Left renal pelvis (tissue), 4 donors: ENCODE measurements around the gene SPATA24. TPM values are rescaled to one million over a fixed set of nuclear protein-coding genes. Genes with fewer than 3 reads are reported as not detected.
"Not testable (repeated sequence)": the region's sequence is repeated elsewhere in the genome, so short reads cannot be mapped to it uniquely, and the experiment has no call there.

Experiments used
- DNase-seq, 4 donors: peaks; one replicate each; pipeline ENCODE4 v3.0.0-alpha.2; 2013; ENCODE audit warnings: low read depth in 4 of 4, low spot score in 3 of 4
- polyA plus RNA-seq, 4 donors: library from polyadenylated mRNA; unstranded; fragments of 120-200 nt; gene quantifications; one replicate each; pipeline ENCODE4 v1.2.1, GENCODE V29; 2013; ENCODE audit not compliant: insufficient read length in 4 of 4

SPATA24 gene, protein sequence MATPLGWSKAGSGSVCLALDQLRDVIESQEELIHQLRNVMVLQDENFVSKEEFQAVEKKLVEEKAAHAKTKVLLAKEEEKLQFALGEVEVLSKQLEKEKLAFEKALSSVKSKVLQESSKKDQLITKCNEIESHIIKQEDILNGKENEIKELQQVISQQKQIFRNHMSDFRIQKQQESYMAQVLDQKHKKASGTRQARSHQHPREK
- polyA plus RNA-seq, result 10 to 100 TPM in 2 of 4 donors, 1 to 10 TPM in 2; 2.7 to 14.4 (median 11.6) TPM

DNA sequence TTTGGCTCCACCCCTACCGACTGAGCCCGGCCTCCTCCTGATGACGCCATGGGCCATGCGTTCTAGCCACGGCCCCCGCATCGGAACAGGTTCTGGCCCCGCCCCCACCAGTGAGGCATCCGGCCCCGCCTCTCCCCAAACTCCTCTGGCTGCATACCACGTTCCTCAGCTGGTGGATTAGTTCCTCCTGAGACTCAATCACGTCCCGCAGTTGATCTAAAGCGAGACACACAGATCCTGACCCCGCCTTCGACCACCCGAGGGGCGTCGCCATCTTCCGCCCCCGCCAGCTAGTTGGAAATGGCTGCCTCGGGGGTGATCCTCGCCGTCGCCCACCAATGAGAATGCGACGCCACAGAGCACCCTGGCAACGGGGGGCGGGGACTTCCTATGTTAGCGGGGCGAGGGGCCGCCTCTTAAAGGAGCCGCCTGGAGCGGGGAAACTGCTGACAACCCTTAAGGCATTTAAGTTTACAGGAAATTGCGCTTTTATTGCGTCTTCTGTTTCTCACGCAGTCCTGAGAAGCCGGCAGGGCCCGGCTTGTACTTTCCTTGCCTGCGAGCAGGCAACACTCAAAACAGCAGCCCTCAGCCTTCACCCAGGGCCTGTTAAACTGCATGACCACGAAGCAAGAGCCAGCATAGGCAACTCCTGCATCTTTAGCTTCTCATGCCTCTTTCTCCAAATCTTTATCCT is at the start of gene SPATA24:
Gene SPATA24, minus strand, starts transcription at position 303 of the 697 bp plus-strand sequence. Its CDS starts 29 bp downstream, at position 274.
- peak; percentile 89 to 96 (median 95) for DNase-seq

DNA sequence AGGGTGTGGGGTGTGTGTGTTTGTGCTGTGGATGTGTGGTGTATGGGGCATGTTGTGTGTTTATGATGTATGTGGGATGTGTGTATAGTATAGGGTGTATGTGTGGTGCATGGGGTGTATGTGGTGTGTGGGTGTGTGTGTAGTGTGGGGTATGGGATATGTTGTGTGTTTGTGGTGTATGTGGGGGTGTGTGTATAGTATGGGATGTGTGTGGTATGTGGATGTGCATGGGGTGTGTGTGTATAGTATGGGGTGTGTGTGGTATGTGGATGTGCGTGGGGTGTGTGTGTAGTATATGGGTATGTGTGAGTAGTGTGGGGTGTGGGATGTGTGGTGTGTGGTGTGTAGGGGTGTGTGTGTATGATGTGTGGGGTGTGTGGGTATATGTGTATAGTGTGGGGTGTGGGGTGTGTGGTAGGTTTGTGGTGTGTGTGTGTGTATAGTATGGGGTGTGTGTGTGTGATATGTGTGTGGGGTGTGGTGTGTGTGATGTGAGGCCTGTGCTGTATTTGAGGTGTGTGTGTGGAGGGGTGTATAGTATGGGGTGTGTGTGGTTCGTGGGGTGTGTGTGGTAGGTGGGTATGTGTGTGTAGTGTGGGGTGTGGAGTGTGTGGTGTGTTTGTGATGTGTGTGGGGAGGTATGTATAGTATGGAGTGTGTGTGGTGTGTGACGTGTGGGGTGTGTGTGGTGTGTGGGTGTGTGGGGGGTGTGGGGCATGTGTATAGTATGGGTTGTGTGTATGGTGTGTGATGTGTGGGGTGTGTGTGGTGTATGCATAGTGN is 48.2 kb upstream of the SPATA24 start:
- no peak for DNase-seq

DNA sequence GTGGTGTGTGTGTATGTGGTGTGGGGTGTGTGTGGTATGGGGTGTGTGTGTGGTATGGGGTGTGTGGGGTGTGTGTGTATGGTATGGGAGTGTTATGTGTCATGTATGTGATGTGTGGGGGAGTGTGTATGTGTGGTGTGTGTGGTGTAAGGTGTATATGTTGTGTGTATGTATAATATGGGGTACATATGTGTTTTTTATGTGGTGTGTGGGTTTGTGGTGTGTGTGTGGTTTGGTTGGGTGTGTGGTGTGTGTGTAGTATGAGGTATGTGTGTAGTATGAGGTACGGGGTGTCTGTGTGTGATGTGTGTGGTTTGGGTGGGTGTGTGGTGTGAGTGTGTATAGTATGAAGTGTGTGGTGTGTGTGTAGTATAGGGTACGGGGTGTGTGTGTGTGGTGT is 47.3 kb upstream of the SPATA24 start:
- DNase-seq, result no peak

DNA sequence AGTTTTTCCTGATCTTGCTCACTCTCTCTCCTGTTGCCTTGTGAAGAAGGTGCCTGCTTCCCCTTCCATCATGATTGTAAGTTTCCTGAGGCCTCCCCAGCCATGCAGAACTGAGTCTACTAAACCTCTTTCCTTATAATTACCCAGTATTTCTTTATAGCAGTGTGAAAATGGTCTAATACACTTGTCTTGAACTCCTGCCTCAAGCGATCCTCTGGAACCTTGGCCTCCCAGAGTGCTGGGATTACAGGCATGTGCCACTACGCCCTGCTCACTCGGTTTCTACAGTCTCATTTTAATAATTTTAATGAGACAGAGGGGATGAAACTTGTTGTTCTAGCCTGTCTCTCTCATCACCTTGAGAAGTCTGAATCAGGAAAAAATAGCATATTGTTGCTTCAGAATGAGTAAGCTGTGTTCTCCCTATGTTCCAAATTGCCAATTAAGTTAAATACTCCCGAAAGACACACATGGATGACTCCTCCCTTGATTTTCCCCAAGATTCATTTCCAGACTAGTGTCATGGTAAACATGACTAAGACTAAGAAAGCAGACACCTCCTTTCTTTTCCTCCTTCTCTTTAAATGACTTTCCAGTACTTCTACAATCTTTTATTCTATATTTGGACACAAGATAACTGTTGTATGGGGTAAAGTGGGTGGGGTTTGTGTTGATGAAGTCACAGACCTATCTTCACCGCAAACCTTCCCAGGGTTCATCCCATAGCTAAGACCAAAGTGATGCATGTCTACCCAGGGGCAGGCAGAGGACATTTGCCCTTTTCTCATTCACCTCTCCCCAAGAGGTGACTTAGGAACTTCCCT is 43.3 kb upstream of the SPATA24 start:
- DNase-seq, result no peak

DNA sequence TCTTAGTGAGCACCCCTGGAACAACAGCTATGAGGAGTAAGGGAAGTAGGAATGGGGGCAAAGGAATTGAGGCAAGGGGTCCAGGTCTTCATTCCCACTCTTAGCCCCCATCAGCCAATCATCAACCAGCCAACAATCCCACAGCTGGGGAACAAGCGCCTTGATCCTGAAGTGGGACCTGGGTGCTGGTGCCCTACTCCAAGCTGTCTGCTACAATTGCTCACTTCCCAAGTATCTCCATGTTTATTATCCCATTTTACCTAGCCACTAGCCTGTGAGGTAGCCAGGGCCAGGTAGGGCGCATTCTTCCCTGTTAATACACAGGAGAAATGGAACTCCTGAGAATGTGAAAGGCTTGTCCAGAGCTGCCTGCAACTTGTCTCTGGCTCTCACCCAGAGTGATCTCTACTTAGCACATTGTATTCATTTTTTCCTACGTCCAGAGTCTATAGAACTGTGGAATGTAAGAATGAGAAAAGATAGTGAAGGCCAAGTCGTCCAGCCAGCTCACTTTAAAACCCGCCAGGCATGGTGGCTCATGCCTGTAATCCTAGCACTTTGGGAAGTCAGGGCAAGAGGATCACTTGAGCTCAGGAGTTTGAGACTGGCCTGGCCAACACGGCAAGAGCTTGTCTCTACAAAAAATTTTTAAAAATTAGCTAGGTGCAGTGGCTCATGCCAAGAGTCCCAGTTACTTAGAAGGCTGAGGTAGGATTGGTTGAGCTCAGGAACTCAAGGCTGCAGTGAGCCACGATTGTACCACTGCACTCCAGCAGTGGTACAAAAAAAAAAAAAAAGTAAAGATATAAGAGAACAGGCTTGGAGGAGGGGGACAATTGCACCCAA is 41.7 kb upstream of the SPATA24 start:
- DNase-seq, result no peak

DNA sequence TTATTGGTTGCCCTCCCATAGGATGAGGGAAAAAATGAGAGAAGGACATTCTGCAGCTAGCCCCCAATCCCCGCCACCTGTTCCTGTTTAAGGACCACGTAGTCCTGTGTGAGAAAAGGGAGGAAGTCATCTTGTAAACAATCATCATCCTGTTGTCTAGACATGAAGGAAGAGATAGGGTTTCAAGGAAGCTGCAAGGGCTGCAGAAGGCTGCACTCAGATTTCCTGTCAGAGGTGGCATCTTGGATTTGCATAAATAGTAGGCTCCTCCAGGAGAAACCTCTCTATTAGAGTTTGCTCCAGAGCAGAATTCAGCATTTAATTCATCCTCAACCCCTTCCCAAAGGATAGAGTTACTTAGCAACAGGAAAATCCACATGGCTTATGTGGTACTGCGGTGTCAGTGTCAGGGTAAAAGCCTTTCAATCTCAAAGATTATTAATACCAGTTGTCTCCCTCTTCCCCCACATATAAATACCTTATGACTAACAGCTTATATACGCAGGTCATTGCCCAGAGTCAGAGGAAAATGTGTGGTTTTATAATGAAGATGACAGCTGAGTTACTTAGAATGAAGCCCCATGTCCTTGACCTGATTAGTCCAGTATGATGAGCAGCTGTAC is 40.1 kb upstream of the SPATA24 start:
- no peak for DNase-seq

DNA sequence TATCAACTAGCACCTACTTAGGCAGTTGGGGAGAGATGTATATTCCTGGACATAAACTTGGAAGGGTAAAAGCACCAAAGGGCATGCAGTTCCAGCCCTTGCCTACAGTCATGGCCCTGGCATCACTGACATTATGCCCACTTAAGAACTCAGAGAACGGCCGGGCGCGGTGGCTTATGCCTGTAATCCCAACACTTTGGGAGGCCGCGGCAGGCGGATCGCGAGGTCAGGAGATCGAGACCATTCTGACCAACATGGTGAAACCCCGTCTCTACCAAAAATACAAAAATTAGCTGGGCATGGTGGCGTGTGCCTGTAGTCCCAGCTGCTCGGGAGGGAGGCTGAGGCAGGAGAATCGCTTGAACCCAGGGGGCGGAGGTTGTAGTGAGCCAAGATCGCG is 36.5 kb upstream of the SPATA24 start:
- not testable (repeated sequence) for DNase-seq

DNA sequence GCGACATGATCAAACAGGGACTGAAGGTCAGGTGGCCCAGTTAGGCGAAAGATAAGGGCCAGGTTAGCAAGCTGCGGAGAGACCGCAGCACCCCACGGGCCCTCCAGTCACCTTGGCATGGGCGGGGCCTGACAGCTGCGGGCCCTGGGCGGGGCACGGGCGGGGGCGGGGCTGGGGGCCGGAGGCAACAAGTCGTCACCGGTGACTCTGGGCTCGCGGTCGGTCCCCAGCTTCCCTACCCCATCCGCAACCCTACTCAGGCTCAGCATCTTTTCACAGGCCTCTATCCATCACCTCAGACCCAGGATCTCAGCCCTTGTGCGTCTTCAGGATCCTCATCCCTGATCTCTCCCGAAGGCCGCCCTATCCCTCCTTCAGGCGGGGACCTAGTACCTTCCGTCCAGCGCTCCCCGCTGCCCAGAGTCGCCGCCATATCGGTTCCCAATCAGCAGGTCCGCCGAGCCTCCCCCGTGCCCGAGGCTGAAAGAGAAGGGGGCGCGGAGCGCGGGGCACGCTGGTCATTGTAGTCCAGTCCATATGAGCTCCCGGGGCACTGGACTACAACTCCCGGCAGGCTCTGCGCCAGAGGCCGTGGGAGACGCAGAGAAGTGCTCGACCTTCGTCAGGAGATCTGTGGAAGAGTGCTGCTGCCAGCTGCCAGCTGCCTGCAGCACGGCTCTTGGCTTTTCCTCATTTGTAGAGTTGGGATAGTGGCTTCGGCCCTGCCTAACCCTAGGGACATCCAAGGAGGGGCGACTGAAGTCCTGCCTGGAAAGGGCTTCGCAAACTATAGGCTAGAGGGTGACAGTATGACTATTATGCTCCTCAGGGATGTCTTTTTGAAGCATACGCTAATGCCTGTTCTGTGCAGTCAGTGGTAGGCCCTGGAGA is 35.4 kb upstream of the SPATA24 start, which contains the start of gene DNAJC18:
Gene DNAJC18, minus strand, starts transcription at position 513 of the 891 bp plus-strand sequence. Its CDS starts 80 bp downstream, at position 433.
- peak; percentile 81 to 89 (median 86) for DNase-seq

DNA sequence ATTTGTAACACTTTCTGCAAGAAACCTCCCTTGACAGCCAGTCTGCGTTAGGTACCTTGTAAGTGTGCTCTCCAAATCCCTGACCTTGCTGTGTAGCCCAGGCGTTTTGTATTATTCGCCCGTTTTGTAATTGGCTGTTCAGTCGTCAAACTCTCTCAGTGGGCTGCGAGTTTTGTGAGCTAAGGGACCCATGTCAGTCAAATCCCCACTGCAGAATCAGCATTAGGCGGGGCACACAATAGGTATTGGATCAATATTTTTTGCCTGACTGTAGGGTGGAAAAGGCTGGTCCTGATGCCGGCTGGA is 34.8 kb upstream of the SPATA24 start:
- DNase-seq, result no peak

DNA sequence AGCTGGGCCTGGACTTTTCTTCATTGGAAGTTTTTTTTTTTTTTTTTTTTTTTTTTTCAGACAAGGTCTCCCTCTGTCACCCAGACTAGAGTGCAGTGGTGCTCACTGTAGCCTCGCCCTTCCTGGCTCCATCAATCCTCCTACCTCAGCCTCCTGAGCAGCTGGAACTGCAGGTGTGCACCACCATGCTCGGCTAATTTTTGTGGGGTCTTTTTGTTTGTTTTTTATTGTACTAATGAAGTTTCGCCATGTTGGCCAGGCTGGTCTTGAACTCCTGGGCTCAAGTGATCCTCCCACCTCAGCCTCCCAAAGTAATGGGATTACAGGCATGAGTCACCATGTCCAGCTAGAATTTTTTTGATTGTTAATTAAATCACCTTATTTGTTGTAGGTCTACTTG is 31.8 kb upstream of the SPATA24 start:
- DNase-seq, result no peak

DNA sequence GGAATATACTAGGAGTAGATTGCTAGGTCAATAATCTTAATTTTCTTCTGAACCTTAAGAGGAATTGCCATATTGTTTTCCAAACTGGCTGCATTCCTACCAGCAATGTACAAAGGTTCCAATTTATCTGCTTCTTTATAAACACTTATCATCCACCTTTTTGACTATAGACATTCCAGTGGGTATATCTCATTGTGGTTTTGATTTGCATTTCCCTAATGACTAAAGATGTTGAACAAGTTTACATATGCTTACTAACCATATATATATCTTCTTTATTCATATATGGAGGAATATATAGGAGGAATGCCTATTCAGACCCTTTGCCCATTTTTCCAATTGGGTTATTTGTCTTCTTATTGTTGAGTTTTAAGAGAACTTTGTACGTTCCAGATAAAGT is 27.8 kb upstream of the SPATA24 start:
- DNase-seq, result no peak

DNA sequence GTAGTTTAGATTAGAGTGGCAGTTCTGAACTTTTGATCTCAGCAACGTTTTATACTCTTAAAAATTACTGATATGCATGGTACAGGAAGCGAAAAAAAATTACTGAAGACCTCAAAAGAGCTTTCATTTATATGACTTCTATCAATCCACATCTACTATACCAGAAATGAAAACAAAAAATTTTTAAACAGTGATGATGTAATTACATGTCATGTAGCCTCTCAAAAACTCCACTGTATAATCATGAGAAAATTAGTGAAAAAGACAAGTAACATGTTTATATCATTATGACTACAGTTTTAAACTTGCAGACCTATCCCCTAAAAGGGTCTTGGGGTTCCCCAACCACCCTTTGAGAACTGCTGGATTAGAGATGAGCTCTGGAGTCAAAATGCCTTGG is 26.1 kb upstream of the SPATA24 start:
- DNase-seq, result no peak

DNA sequence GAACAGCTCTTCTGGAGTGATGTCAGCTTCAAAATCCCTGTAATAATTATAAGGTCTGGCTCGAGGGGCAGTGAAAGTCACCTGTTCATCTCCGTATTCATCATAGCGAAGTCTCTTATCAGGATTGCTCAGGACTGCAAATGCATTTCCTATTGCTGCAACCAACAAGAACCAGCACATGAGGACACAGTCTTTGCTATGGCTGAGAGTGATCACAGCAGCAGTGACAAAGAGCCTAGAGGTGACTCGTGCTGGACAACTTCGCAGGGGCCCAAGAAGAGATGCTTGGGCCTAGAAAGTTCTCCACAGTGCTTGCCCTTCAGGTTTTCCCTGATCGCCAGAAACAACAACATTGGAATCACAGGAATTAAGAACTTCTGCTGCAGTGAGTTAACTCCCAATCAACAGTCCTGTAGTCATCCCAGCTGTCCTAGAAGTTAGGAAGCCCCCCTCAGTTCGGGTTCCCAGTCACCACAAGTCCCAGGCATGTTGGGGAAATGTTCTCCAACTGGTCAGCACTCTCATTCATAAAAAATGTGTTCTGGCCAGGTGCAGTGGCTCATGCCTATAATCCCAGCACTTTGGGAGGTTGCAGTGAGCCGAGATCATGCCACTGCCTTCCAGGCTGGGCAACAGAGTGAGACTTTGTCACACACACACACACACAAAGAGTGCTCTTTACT is 22.5 kb upstream of the SPATA24 start:
- DNase-seq, result no peak

DNA sequence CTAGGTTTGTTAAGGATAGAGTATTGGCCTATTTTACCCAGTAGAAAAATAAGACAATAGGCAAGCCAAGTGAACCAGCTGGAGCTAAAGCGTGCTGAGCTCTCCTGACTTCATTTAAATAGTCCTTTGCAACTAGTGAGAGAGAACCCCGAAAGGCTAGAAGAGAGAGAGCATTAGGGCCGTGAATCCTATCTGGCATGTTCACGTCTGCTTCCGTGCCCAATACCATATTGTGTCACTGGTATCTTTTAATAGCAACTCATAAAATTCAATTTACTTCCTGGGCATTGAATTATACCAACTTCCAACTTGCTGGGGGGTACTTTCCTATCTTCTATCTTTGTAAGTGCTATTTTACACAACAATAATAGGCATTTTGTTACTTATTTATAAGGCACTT is 21.6 kb upstream of the SPATA24 start:
- DNase-seq, result no peak

DNA sequence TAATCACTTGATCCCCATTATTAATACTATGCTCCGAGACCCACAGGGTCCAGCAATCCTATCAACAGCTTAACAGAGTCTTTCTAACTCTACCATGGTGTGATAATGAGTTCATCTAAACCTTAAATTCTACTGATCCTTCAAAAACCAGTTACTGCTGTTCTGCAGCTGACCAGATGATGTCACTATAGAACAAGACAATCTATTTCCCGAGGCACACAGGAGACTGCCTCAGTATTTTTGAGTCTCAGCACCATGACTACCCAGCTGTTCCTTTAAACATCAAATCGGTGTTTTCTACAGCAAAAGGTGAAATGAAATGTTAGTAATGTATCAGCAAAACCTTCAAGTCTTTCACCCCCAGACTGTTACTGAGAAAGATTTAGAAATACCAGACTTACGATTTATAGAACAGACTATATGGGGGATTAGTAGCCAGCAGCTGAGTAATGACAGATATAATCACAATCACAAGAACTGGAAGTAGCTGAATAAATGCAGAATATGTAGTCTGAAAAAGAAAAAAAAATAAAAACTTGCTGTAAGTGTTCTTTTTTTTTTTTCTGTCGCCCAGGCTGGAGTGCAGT is 18.5 kb upstream of the SPATA24 start:
- peak in 1 of 4 donors; percentile 42 for DNase-seq

DNA sequence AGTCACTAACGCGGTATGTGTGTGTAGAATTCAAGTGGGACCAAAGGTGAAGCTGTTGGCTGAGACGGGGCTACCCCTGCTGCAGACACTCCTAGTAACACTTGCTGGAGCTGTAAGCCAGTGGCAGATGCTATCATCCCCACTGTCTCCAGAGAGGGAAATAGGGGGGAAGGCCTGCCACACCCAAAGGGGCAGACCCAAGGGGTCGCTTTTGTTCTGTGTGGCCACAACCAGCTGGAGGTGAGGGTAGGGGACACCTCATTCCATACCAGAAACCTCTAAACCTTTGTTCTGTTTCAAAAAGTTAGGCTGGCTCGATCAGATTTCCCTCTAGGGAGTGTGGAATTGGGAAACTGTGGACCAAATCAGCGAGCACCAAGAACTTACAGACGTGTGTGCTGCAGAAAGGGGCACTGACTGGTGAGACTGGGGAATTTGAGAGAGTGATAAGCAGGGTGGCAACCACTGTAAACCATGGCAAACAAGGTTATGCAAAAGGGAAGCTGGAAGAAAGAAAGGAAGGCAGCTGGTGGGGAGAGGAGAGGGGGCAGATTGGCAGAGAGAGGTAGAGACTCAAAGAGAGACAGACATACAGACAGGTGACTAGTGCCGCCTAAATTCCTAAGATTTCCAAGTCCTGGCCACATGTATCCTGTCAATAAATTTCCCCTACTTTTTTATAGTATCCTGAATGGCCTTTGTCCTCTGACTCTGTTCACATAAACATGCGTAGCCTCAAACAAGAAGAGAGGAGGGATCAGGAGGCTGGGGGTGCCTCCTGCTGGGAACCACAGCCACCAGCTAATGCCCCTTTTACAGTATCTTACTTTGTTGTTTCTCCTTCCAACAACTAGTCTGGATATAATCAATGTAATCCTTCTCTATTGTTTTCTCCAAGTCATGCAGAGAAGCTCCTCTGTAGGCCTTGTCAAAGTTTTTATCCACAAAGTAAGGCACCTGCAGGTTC is 15.6 kb upstream of the SPATA24 start:
- DNase-seq, result no peak
